ENCODE data around the gene YIF1B.
"Not testable (repeated sequence)": the region's sequence is repeated elsewhere in the genome, so short reads cannot be mapped to it uniquely, and the experiment has no call there.

The YIF1B gene

GRCh38 chr19:38315657-38316476, at the start of gene YIF1B:
YIF1B (minus strand) TSS chr19:38315947; CDS start chr19:38315917, 30 bp downstream.
- intact Hi-C loops (cut with DNase I): no loop called here
- peak; percentile 92 to 100 (median 96) for DNase-seq

- intact Hi-C loops (cut with DNase I): not testable (repeated sequence)
Observed at GRCh38 chr19:38362946-38363688, 47.4 kb upstream of the YIF1B start.

GRCh38 chr19:38362076-38362945, 46.6 kb upstream of the YIF1B start:
- intact Hi-C loops (cut with DNase I): no loop called here
- DNase-seq: peak in 6 of 10 donors; percentile 17 to 90 (median 54)

More at GRCh38 chr19:38362946-38363688, 47.4 kb upstream of the YIF1B start:
- DNase-seq: not testable (repeated sequence)

GRCh38 chr19:38361633-38362075, 45.9 kb upstream of the YIF1B start:
- intact Hi-C loops (cut with DNase I): no loop called here
- peak; percentile 35 to 94 (median 58) for DNase-seq

- intact Hi-C loops (cut with DNase I): no loop called here
- DNase-seq: no peak
Observed at GRCh38 chr19:38360839-38361631, 45.3 kb upstream of the YIF1B start.

- intact Hi-C loops (cut with DNase I): no loop called here
- DNase-seq: no peak
Observed at GRCh38 chr19:38360351-38360750, 44.6 kb upstream of the YIF1B start.

- DNase-seq: no peak
- intact Hi-C loops (cut with DNase I): no loop called here
Observed at GRCh38 chr19:38359242-38360021, 43.7 kb upstream of the YIF1B start.

- DNase-seq: no peak
- intact Hi-C loops (cut with DNase I): no loop called here
Observed at GRCh38 chr19:38358071-38358470, 42.3 kb upstream of the YIF1B start.

GRCh38 chr19:38355728-38356725, 40.3 kb upstream of the YIF1B start:
- peak in 1 of 10 donors; percentile 54 for DNase-seq
- intact Hi-C loops (cut with DNase I): no loop called here

- peak in 1 of 10 donors; percentile 21 for DNase-seq
- intact Hi-C loops (cut with DNase I): no loop called here
Observed at GRCh38 chr19:38352611-38353010, 36.9 kb upstream of the YIF1B start.

GRCh38 chr19:38351865-38352395, 36.2 kb upstream of the YIF1B start:
- DNase-seq: peak in 1 of 10 donors; percentile 50
- intact Hi-C loops (cut with DNase I): no loop called here

- peak in 1 of 10 donors; percentile 12 for DNase-seq
- intact Hi-C loops (cut with DNase I): no loop called here
Observed at GRCh38 chr19:38350883-38351282, 35.1 kb upstream of the YIF1B start.

GRCh38 chr19:38346837-38347236, 31.1 kb upstream of the YIF1B start:
- DNase-seq: peak in 1 of 10 donors; percentile 15
- intact Hi-C loops (cut with DNase I): no loop called here

GRCh38 chr19:38340927-38341326, 25.2 kb upstream of the YIF1B start:
- intact Hi-C loops (cut with DNase I): no loop called here
- no peak for DNase-seq

GRCh38 chr19:38339011-38339410, 23.3 kb upstream of the YIF1B start:
- DNase-seq: not testable (repeated sequence)
- intact Hi-C loops (cut with DNase I): loop anchor here (5.0 kb wide), 1 partner anchor 437 kb away; no protein-coding TSS in a partner anchor

GRCh38 chr19:38337360-38337653, 21.6 kb upstream of the YIF1B start:
- intact Hi-C loops (cut with DNase I): loop anchor here (5.0 kb wide), 1 partner anchor 435 kb away; no protein-coding TSS in a partner anchor

GRCh38 chr19:38336638-38337359, 21.1 kb upstream of the YIF1B start:
- intact Hi-C loops (cut with DNase I): loop anchor here (1.0 to 5.0 kb wide), 2 partner anchors 38 to 434 kb away; partner anchors contain the start of gene PSMD8
- peak; percentile 80 to 99 (median 85) for DNase-seq

More at GRCh38 chr19:38337360-38337653, 21.6 kb upstream of the YIF1B start:
- no peak for DNase-seq

Data from posterior cingulate gyrus (tissue), 11 donors.